HG03460 (cell line): ENCODE results near the gene CD96.
"Not testable (repeated sequence)": the region's sequence is repeated elsewhere in the genome, so short reads cannot be mapped to it uniquely, and the experiment has no call there.

ENCODE experiments used
- ATAC-seq: cut with Tn5 transposase; IDR thresholded peaks from one replicate; pipeline ENCODE4 v1.9.1; 2021; ENCODE audit not compliant: unreplicated experiment

CD96 gene

GRCh38 chr3:111668888-111669488 is 127.0 kb downstream of the CD96 start:
- ATAC-seq, result peak; percentile 34

DNA sequence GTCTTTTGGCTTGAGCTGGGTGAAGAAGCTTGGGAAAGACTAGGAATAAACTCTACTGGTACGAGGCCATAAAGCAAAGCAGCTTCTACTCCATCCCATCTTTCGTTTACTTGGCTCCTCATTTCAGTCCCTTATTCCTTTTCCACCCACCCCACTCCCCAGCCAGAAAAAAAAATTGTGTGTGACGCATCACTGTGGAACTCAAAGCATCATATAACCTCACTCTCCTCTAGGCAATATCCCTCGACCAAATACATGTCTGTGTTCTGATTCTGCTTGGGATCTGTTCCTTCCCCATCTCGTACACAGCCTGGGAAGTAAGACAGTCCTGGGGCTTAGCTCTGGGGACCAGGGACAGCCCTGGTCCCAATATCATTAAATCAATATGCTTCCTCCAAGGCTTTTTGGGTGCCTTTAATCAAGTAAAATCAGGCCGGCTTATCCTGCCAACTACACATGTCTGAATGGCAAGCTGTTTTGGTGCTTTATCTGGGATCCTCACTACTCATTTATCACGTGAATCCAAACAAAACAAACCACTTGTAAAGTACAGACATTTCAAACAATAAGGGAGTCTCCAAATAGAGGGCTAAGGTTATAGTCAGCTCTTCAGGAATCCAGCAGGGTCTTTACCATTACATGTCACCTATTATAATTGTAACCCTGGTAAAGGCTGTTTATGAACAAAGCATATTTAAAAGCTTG is 128.1 kb downstream of the CD96 start:
- ATAC-seq, result no peak

DNA sequence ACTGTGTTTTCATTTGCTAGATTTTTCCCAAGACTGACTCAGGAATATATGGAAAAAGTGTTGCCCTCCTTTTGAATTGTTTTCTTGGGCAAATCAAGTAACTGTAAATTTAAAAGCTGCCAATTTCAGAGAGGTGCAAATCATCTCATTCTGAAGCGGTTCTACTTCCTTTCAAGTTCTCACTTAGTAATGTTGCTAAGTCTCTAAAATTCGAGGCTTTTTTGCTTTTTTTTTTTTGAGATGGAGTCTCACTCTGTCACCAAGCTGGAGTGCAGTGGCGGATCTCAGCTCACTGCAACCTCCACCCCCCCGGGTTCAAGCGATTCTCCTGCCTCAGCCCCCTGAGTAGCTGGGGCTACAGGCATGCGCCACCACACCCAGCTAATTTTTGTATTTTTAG is 130.5 kb downstream of the CD96 start:
- ATAC-seq, result not testable (repeated sequence)

GRCh38 chr3:111675846-111676210 is 133.8 kb downstream of the CD96 start:
- ATAC-seq, result no peak

DNA sequence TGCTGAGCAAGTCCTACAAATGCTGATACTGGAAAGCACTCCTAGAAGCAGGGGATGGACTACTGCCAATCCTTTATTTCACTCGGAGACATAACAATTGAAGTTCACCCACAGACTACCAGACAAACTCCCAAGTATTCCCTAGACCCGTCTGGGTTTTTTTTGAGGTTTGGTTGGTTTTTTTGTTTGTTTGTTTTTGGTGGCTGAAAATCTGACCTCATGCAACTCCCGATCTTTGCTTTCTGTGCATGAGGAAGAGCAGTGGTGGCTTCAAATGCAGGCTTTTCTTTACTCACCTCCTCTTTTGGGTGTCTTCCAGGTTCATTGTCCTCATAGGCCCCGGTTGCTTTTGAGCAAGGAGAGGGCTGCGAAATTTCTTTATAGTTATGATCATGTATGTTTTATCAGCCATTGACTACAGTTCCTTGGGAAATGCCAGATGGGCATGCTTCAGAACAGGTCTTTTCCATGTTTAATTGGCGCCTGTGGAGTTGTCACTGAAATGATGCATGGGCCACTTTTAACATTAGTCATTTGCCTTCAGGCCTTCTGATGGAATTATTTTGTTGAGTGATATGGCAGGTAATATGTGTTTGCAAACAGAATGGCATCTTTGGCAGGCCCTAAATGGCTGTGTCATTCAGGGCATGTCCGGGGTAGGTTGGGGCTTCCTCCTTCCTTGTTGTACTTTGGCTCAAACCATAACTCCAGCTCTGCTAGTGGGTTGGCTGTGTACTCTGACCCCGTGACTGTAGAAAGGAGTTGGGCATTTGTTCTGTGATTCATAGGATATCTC is 134.4 kb downstream of the CD96 start:
- ATAC-seq, result no peak

DNA sequence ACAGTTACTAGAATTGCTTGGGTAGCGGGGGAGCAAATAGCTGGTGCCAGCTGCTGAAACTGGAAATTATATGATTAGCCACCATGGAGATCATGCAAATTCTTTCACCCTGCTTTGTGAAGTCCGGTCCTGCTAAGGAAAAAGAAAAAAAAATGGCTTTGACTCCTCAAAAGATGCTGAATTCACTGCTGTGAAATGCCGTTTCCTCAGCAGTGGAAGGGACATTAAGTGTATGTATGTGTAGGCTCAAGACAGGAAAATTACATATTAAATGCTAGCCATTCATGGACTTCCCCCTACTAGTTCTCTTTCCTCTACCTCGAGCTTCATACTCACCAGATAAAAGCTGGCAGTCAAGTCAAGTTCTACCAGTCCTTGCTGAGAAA is 135.0 kb downstream of the CD96 start:
- no peak for ATAC-seq

- no peak for ATAC-seq
Measured at GRCh38 chr3:111681661-111682426, 139.8 kb downstream of the CD96 start.

GRCh38 chr3:111684640-111685039 is 142.6 kb downstream of the CD96 start:
- no peak for ATAC-seq

- ATAC-seq, result no peak
Measured at GRCh38 chr3:111688190-111688800, 146.3 kb downstream of the CD96 start.

DNA sequence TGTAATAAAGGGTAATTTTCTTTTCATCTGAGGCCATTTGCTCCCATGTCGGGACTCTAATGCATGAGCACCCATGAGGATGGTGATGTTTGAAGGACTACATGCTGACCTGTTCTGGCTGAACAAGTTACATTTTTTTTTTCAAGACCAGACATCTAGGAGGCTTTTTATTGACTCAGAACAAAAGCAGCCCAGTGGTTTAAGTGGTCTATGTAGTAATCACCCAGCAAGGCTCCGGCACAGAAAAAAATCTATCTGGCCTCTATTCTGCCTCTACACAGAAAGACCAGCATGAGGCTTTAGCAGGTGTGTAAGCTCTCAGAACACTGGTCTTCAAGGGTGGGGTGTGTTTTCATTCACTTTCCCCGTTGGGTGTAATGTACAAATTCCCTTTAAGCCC is 148.2 kb downstream of the CD96 start:
- peak; percentile 93 for ATAC-seq

GRCh38 chr3:111691293-111691909 is 149.4 kb downstream of the CD96 start:
- no peak for ATAC-seq

DNA sequence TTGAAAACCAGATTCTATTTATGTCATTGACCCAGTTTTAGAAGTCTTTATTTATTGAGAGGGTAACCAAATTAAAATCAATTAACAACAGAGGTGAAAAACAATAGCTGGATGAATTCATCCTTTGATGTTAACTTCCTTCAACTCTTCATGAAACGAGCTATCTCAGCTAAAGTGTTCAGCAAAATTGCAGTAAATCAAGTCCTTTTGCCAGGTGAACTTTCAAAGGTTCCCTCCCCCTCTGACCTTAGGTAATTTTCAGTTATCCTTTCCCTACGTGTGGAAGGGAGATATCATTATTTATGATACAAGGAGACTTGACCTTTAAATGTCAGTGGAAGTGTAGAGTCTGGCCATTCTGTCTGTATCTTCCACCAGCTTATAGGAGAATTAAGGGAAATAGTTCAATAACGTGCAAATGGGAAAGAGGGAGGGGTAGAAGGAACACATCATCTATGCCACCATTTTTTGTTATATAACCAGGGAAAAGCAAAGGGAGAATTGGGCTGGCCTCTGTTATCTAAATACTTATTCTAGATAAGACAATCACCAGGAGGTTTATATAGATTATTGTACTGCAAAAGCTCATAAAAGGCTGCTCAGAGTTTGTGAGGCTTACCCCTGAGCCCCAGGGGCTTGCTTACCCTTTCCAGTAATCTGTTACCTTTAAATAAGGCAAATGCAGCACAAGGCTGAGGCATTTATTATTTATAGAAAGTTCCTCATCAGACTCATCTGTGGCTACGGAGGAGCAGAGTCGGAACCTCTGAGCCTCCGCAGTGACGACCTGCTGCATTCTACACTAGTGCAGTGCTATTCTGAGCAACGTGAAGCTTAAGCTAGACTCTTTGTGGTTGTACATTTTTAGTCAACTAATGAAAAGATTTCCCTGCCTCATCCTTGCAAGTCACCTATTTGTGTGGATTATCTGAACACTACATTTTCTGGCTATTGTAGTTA is 150.9 kb downstream of the CD96 start:
- ATAC-seq, result no peak

- ATAC-seq, result no peak
Measured at GRCh38 chr3:111694471-111694870, 152.5 kb downstream of the CD96 start.

DNA sequence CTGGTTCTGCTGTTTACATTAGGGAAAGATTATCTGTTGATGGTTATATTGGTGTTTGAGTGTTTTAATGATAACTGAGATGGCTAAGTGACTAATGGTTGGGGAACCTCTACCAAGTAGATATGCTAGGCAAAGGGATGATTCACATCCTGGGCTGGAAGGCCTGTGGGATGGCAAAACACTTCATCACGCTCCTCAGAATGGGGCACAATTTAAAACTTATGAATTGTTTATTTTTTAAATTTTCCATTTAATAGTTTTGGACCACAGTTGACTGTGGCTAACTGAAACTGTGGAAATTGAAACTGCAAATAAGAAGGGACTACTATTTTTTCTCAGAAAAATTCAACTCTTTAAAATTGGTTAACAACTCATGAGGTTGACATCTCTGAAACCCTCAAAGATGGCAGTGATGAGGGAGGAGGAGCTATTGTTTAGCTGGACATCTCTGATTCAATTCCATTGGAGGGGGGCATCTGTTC is 153.7 kb downstream of the CD96 start:
- ATAC-seq, result no peak

DNA sequence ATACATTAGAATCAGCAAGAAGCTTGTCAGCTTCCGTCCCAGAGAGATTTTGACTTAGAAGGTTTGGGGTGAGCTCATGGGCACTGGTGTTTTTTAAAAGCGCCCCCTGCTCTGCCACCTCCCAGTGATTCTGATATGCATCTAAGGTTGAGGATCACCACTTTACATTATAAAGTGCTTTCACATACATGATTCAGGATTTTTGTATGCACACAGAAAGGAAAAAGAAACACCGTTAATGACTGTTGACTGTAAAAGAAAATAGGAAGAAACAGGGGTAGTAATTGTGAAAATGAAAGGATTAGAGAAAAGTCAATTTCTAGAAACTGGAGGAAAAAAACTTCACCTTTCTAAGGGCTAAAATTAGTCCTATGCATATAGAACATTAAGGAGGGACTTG is 158.1 kb downstream of the CD96 start:
- no peak for ATAC-seq

GRCh38 chr3:111701292-111701906 is 159.4 kb downstream of the CD96 start:
- ATAC-seq, result no peak
